ENCODE data around the gene KCNC3. TPM values are rescaled to one million over a fixed set of nuclear protein-coding genes. Genes with fewer than 3 reads are reported as not detected.

KCNC3 gene
- total and polyA plus RNA-seq, 2 of the 13 experiments (the other 11 are each of a cell fraction or from before 2014, with no cell fraction given) = 0.29 to 1.7 TPM

- TF ChIP-seq SKIL (CRISPR knock-in tag; IDR thresholded peaks at IDR 0.05; ENCODE audit: borderline replicate concordance) = no peak
- no peak for TF ChIP-seq ZNF761 (CRISPR knock-in tag; conservative IDR thresholded peaks at IDR 0.05)
- no peak for TF ChIP-seq ISL2 (CRISPR knock-in tag; IDR thresholded peaks at IDR 0.05)
- no peak for TF ChIP-seq ZNF83 (CRISPR knock-in tag; IDR thresholded peaks at IDR 0.05; ENCODE audit: borderline replicate concordance)
- no peak for TF ChIP-seq HIVEP1 (CRISPR knock-in tag; IDR thresholded peaks at IDR 0.05)
- TF ChIP-seq GATAD2A (CRISPR knock-in tag; IDR thresholded peaks at IDR 0.05) = no peak; the same call in 1 of the 2 replicates
- no peak for TF ChIP-seq ZNF44 (CRISPR knock-in tag; IDR thresholded peaks at IDR 0.05)
- TF ChIP-seq ZNF703 (CRISPR knock-in tag; IDR thresholded peaks at IDR 0.05; ENCODE audit: borderline replicate concordance) = no peak
- peak; percentile 76 for TF ChIP-seq ZBTB38 (CRISPR knock-in tag; IDR thresholded peaks at IDR 0.05)
- TF ChIP-seq, protein P1, sequence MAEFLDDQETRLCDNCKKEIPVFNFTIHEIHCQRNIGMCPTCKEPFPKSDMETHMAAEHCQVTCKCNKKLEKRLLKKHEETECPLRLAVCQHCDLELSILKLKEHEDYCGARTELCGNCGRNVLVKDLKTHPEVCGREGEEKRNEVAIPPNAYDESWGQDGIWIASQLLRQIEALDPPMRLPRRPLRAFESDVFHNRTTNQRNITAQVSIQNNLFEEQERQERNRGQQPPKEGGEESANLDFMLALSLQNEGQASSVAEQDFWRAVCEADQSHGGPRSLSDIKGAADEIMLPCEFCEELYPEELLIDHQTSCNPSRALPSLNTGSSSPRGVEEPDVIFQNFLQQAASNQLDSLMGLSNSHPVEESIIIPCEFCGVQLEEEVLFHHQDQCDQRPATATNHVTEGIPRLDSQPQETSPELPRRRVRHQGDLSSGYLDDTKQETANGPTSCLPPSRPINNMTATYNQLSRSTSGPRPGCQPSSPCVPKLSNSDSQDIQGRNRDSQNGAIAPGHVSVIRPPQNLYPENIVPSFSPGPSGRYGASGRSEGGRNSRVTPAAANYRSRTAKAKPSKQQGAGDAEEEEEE (CRISPR knock-in tag; IDR thresholded peaks at IDR 0.05; ENCODE audit: borderline replicate concordance) = peak; percentile 70; the same call in 1 of the 2 replicates
- TF ChIP-seq ZSCAN29 (CRISPR knock-in tag; conservative IDR thresholded peaks at IDR 0.05) = no peak
- no peak for TF ChIP-seq SAFB2 (CRISPR knock-in tag; IDR thresholded peaks at IDR 0.05; ENCODE audit: borderline replicate concordance, low read depth)
- no peak for TF ChIP-seq ZNF552 (CRISPR knock-in tag; IDR thresholded peaks at IDR 0.05; ENCODE audit: borderline replicate concordance)
- TF ChIP-seq NFKB2 (CRISPR knock-in tag; IDR thresholded peaks at IDR 0.05; ENCODE audit: borderline replicate concordance) = no peak
- TF ChIP-seq ZBTB7A (CRISPR knock-in tag; IDR thresholded peaks at IDR 0.05) = no peak
- peak; percentile 40 for TF ChIP-seq GABPB1 (CRISPR knock-in tag; IDR thresholded peaks at IDR 0.05)
- no peak for TF ChIP-seq SNAPC2 (CRISPR knock-in tag; IDR thresholded peaks at IDR 0.05)
- TF ChIP-seq ZNF451 (CRISPR knock-in tag; IDR thresholded peaks at IDR 0.05) = no peak
- TF ChIP-seq, protein P2, sequence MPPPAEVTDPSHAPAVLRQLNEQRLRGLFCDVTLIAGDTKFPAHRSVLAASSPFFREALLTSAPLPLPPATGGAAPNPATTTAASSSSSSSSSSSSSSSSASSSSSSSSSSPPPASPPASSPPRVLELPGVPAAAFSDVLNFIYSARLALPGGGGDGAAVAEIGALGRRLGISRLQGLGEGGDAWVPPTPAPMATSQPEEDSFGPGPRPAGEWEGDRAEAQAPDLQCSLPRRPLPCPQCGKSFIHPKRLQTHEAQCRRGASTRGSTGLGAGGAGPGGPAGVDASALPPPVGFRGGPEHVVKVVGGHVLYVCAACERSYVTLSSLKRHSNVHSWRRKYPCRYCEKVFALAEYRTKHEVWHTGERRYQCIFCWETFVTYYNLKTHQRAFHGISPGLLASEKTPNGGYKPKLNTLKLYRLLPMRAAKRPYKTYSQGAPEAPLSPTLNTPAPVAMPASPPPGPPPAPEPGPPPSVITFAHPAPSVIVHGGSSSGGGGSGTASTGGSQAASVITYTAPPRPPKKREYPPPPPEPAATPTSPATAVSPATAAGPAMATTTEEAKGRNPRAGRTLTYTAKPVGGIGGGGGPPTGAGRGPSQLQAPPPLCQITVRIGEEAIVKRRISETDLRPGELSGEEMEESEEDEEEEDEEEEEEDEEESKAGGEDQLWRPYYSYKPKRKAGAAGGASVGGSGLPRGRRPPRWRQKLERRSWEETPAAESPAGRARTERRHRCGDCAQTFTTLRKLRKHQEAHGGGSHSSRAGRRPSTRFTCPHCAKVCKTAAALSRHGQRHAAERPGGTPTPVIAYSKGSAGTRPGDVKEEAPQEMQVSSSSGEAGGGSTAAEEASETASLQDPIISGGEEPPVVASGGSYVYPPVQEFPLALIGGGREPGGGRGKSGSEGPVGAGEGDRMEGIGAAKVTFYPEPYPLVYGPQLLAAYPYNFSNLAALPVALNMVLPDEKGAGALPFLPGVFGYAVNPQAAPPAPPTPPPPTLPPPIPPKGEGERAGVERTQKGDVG (CRISPR knock-in tag; IDR thresholded peaks at IDR 0.05; ENCODE audit: borderline replicate concordance) = no peak
- TF ChIP-seq LCORL (IDR thresholded peaks at IDR 0.05) = no peak
- TF ChIP-seq LCORL (CRISPR knock-in tag; IDR thresholded peaks at IDR 0.05) = no peak; the same call in 1 of the 2 replicates
Observed at GRCh38 chr19:50349277-50350057, 20.3 kb upstream of the KCNC3 start (continued).

Data from HepG2 (cell line).